H1 (cell line): ENCODE measurements around the gene SBF2.

ENCODE experiments used
- BRCA1 ChIP-seq: IDR thresholded peaks from 2 replicates; pipeline ENCODE4 v1.6.1; 2012; ENCODE audit warnings: low read depth, low read length, improper control_type of control experiment
- CTCF ChIP-seq, 3 experiments: IDR thresholded peaks; 1 replicate in 2 of 3; 2 replicates in 1 of 3; pipeline versions ENCODE4 v1.5.1 to v1.6.1; 2011; ENCODE audit warnings: low read length in 3 of 3, mild to moderate bottlenecking in 3 of 3, inconsistent platforms in 2 of 3, low read depth in 1 of 3, moderate library complexity in 1 of 3; ENCODE audit not compliant: insufficient read depth in 1 of 3; ENCODE audit errors: control extremely low read depth in 1 of 3
- MAX ChIP-seq: IDR thresholded peaks from 2 replicates; pipeline ENCODE4 v1.6.1; 2012; ENCODE audit warnings: inconsistent platforms
- NANOG ChIP-seq: IDR thresholded peaks from 2 replicates; pipeline ENCODE4 v1.6.1; 2011; ENCODE audit warnings: low read length, low read depth, mild to moderate bottlenecking, inconsistent platforms; ENCODE audit not compliant: insufficient read depth, poor library complexity, severe bottlenecking
- POLR2A ChIP-seq, 2 experiments: IDR thresholded peaks; 1 replicate in 1 of 2; 2 replicates in 1 of 2; pipeline ENCODE4 v1.6.1; 2011; ENCODE audit warnings: low read depth in 2 of 2, low read length in 2 of 2, mild to moderate bottlenecking in 2 of 2; ENCODE audit errors: control extremely low read depth in 1 of 2
- POLR2AphosphoS5 ChIP-seq: IDR thresholded peaks from 2 replicates; pipeline ENCODE4 v1.6.1; 2011; ENCODE audit warnings: low read depth, low read length
- SRF ChIP-seq: IDR thresholded peaks from 2 replicates; pipeline ENCODE4 v1.6.1; 2011; ENCODE audit warnings: mild to moderate bottlenecking, low read depth, low read length, moderate library complexity
- TAF1 ChIP-seq: IDR thresholded peaks from 2 replicates; pipeline ENCODE4 v1.6.1; 2011; ENCODE audit warnings: mild to moderate bottlenecking, low read depth, low read length
- ZNF274 ChIP-seq: IDR thresholded peaks from 2 replicates; pipeline ENCODE4 v1.7.0; 2012; ENCODE audit warnings: low read length, borderline replicate concordance; ENCODE audit errors: extremely low read depth

- TF ChIP-seq CTCF (IDR thresholded peaks at IDR 0.05; ENCODE audit: control extremely low read depth in 1 of 3, insufficient read depth in 1 of 3, low read depth in 1 of 3, low read length in 3 of 3): no peak
- TF ChIP-seq POLR2AphosphoS5: no peak
- no peak for TF ChIP-seq SRF
- no peak for TF ChIP-seq TAF1
- no peak for TF ChIP-seq MAX
- no peak for TF ChIP-seq ZNF274
- TF ChIP-seq POLR2A (IDR thresholded peaks at IDR 0.05; ENCODE audit: control extremely low read depth in 1 of 2, low read depth in 2 of 2, low read length in 2 of 2): no peak
- no peak for TF ChIP-seq NANOG
- no peak for TF ChIP-seq BRCA1
Observed at GRCh38 chr11:10222399-10222798, 71.6 kb downstream of the SBF2 start.
